H9 (cell line): ENCODE data around the gene ATPAF2. TPM values are rescaled to one million over a fixed set of nuclear protein-coding genes. Genes with fewer than 3 reads are reported as not detected.

Source experiments
- DNase-seq: peaks from one replicate; pipeline ENCODE4 v3.0.0-alpha.2; 2017
- H2AFZ ChIP-seq: one replicate; pipeline ENCODE4 v1.6.1; 2013; ENCODE audit warnings: mild to moderate bottlenecking, low read length, control low read depth, moderate library complexity
- H2AK5ac ChIP-seq: 2 replicates; pipeline ENCODE4 v1.6.1; 2013; ENCODE audit warnings: low read length, control low read depth, mixed read lengths; ENCODE audit not compliant: insufficient read length
- H2BK120ac ChIP-seq: one replicate; pipeline ENCODE4 v1.6.1; 2013; ENCODE audit warnings: low read depth, mild to moderate bottlenecking, low read length, control low read depth, inconsistent platforms; ENCODE audit not compliant: poor library complexity, severe bottlenecking
- H2BK12ac ChIP-seq: 2 replicates; pipeline ENCODE4 v1.6.1; 2013; ENCODE audit warnings: low read length, control low read depth, mixed read lengths, low read depth; ENCODE audit not compliant: insufficient read length
- H2BK15ac ChIP-seq: 2 replicates; pipeline ENCODE4 v1.6.1; 2013; ENCODE audit warnings: low read depth, low read length, control low read depth
- H2BK20ac ChIP-seq: one replicate; pipeline ENCODE4 v1.6.1; 2013; ENCODE audit warnings: low read depth, mild to moderate bottlenecking, low read length, control low read depth, inconsistent platforms; ENCODE audit not compliant: poor library complexity, severe bottlenecking
- H2BK5ac ChIP-seq: 2 replicates; pipeline ENCODE4 v1.6.1; 2013; ENCODE audit warnings: low read length, control low read depth, mixed read lengths; ENCODE audit not compliant: insufficient read length
- H3K14ac ChIP-seq: 2 replicates; pipeline ENCODE4 v1.6.1; 2013; ENCODE audit warnings: low read length, control low read depth; ENCODE audit not compliant: insufficient read depth
- H3K18ac ChIP-seq: 2 replicates; pipeline ENCODE4 v1.6.1; 2013; ENCODE audit warnings: low read depth, mild to moderate bottlenecking, mixed read lengths, low read length, control low read depth; ENCODE audit not compliant: insufficient read length
- H3K23ac ChIP-seq: 2 replicates; pipeline ENCODE4 v1.6.1; 2013; ENCODE audit warnings: low read length, control low read depth, mixed read lengths, low read depth; ENCODE audit not compliant: insufficient read length
- H3K23me2 ChIP-seq: 2 replicates; pipeline ENCODE4 v1.6.1; 2013; ENCODE audit warnings: low read depth, mild to moderate bottlenecking, mixed read lengths, low read length, control low read depth; ENCODE audit not compliant: insufficient read length, poor library complexity, severe bottlenecking
- H3K27ac ChIP-seq: 2 replicates; pipeline ENCODE4 v1.5.1; 2013; ENCODE audit warnings: low read length, control low read depth, mixed read lengths, low read depth; ENCODE audit not compliant: insufficient read length
- H3K27me3 ChIP-seq: 2 replicates; pipeline ENCODE4 v1.6.1; 2013; ENCODE audit warnings: low read length, control low read depth, inconsistent platforms; ENCODE audit not compliant: insufficient read depth
- H3K4ac ChIP-seq: 2 replicates; pipeline ENCODE4 v1.6.1; 2013; ENCODE audit warnings: low read depth, mild to moderate bottlenecking, control low read depth, inconsistent platforms, low read length, moderate library complexity
- H3K4me1 ChIP-seq: 2 replicates; pipeline ENCODE4 v1.6.1; 2013; ENCODE audit warnings: low read length, control low read depth, inconsistent platforms; ENCODE audit not compliant: insufficient read depth
- H3K4me2 ChIP-seq: 2 replicates; pipeline ENCODE4 v1.6.1; 2013; ENCODE audit warnings: low read length, control low read depth, mixed read lengths; ENCODE audit not compliant: insufficient read length, insufficient read depth
- H3K56ac ChIP-seq: 2 replicates; pipeline ENCODE4 v1.6.1; 2013; ENCODE audit warnings: low read depth, mild to moderate bottlenecking, mixed read lengths, low read length, control low read depth; ENCODE audit not compliant: insufficient read length
- H3K79me1 ChIP-seq: 2 replicates; pipeline ENCODE4 v1.6.1; 2013; ENCODE audit warnings: low read depth, mild to moderate bottlenecking, moderate library complexity, low read length, control low read depth, inconsistent platforms; ENCODE audit not compliant: insufficient read depth, poor library complexity, severe bottlenecking
- H3K79me2 ChIP-seq: 2 replicates; pipeline ENCODE4 v1.6.1; 2013; ENCODE audit warnings: low read length, control low read depth, inconsistent platforms; ENCODE audit not compliant: insufficient read depth
- H3K9ac ChIP-seq: 2 replicates; pipeline ENCODE4 v1.6.1; 2013; ENCODE audit warnings: low read length, control low read depth, mixed read lengths; ENCODE audit not compliant: insufficient read length; ENCODE audit errors: extremely low read depth
- H3K9me3 ChIP-seq: one replicate; pipeline ENCODE4 v1.6.1; 2013; ENCODE audit warnings: low read depth, low read length, inconsistent platforms; ENCODE audit not compliant: control insufficient read depth
- H3T11ph ChIP-seq: one replicate; pipeline ENCODE4 v1.6.1; 2013; ENCODE audit warnings: mild to moderate bottlenecking, low read length, control low read depth, inconsistent platforms
- H4K20me1 ChIP-seq: one replicate; pipeline ENCODE4 v1.6.1; 2013; ENCODE audit not compliant: control insufficient read depth, insufficient read length, insufficient read depth
- H4K5ac ChIP-seq: 2 replicates; pipeline ENCODE4 v1.6.1; 2013; ENCODE audit warnings: low read depth, mild to moderate bottlenecking, mixed read lengths, low read length, control low read depth; ENCODE audit not compliant: insufficient read length
- H4K8ac ChIP-seq: replicated peaks from 2 replicates; pipeline ENCODE4 v1.6.1; 2013; ENCODE audit warnings: low read length, control low read depth, mixed read lengths, low read depth; ENCODE audit not compliant: insufficient read length
- H4K91ac ChIP-seq: 2 replicates; pipeline ENCODE4 v1.6.1; 2013; ENCODE audit warnings: low read depth, mild to moderate bottlenecking, moderate library complexity, mixed read lengths, low read length, control low read depth; ENCODE audit not compliant: insufficient read length
- H3K27ac Mint-ChIP-seq, 3 experiments: 2 replicates in 2 of 3; 3 replicates in 1 of 3; pipeline ENCODE4 v1.8.0; 2020 to 2021; ENCODE audit warnings: mixed read lengths in 3 of 3, mild to moderate bottlenecking in 1 of 3, moderate library complexity in 1 of 3
- H3K27me3 Mint-ChIP-seq: 2 replicates; pipeline ENCODE4 v1.8.0; 2021; ENCODE audit warnings: low read depth, mild to moderate bottlenecking, moderate library complexity, mixed read lengths
- H3K36me3 Mint-ChIP-seq, 3 experiments: 2 replicates in 2 of 3; 3 replicates in 1 of 3; pipeline ENCODE4 v1.8.0; 2020 to 2021; ENCODE audit warnings: low read depth in 3 of 3, mixed read lengths in 3 of 3; ENCODE audit not compliant: insufficient read depth in 1 of 3
- H3K4me1 Mint-ChIP-seq, 2 experiments: 2 replicates each; pipeline ENCODE4 v1.8.0; 2020; ENCODE audit warnings: mixed read lengths in 2 of 2
- H3K4me3 Mint-ChIP-seq, 2 experiments: 2 replicates in 1 of 2; 3 replicates in 1 of 2; pipeline ENCODE4 v1.8.0; 2020 to 2021; ENCODE audit warnings: mild to moderate bottlenecking in 2 of 2, mixed read lengths in 2 of 2, moderate library complexity in 1 of 2
- H3K9me3 Mint-ChIP-seq, 2 experiments: 2 replicates in 1 of 2; 3 replicates in 1 of 2; pipeline ENCODE4 v1.8.0; 2020; ENCODE audit warnings: mild to moderate bottlenecking in 2 of 2, mixed read lengths in 2 of 2, moderate library complexity in 1 of 2
- WGBS: extraction: QIAGEN DNeasy Blood & Tissue Kit; methylation state at CpG from one replicate; pipeline ENCODE4 v1.1.7; 2013; ENCODE audit warnings: missing lambda C conversion rate, low lambda C conversion rate, mixed read lengths; ENCODE audit not compliant: insufficient read length; ENCODE audit errors: extremely low coverage; 5-methylcytosine and 5-hydroxymethylcytosine counted together
- total RNA-seq: library from RNA; stranded (reverse); gene quantifications from 2 replicates; pipeline ENCODE4 v1.2.1, GENCODE V29; 2021
- TF ChIP-seq, protein P1 (sequence below): fragments of 200-600 bp; sonication (generic); conservative IDR thresholded peaks from 3 replicates; pipeline ENCODE4 v1.8.0; 2021; ENCODE audit warnings: antibody characterized with exemption, mild to moderate bottlenecking

The ATPAF2 gene
- total RNA-seq, 1 experiment from 2014 or later, result 21.4 TPM

DNA sequence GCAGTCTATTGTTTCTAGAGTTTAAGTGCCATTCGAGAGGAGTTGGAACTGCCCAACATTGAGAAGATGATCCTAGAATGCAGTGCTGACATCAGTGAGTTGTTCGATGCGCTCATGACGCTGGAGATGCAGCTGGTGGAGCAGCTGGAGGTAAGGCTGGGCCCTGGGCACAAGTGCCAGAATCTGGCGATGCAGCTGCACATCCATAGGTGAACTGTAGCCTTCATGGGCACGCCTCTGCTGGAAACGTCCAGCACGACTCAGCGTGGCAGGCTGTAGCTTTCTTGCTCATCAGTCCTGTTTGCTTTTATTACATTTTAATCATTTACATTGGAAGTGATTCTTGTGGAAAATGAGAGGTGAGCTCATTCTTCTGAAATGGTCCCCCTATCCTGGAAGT, 34.6 kb downstream of the ATPAF2 start:
- DNase-seq, result no peak
- peaks cover 5 to 19% of the 10 kb centered on the region in 2 experiments for H3K4me1 Mint-ChIP-seq

More for the DNA sequence above, 34.6 kb downstream of the ATPAF2 start:
- Histone ChIP-seq H3K79me2 (no peaks in the 10 kb centered on the region), H2AK5ac (no peak overlapping the region), H3K4me1 (no peaks in the 10 kb centered on the region), H4K8ac (no peak overlapping the region), H3T11ph (no peak overlapping the region), H4K20me1 (no peaks in the 10 kb centered on the region), H3K4me2 (no peak overlapping the region), H3K27me3 (no peaks in the 10 kb centered on the region), H2BK5ac (no peak overlapping the region), H3K4ac (no peak overlapping the region), H2BK12ac (no peak overlapping the region), H3K23ac (no peak overlapping the region), H3K14ac (no peak overlapping the region), H4K91ac (no peak overlapping the region), H2BK120ac (no peak overlapping the region), H2BK15ac (no peak overlapping the region), H2BK20ac (no peak overlapping the region), H3K9me3 (no peaks in the 10 kb centered on the region), H3K23me2 (no peaks in the 10 kb centered on the region), H3K18ac (no peak overlapping the region), H2AFZ (no peak overlapping the region), H3K56ac (no peak overlapping the region), H3K9ac (no peak overlapping the region), H3K79me1 (no peaks in the 10 kb centered on the region), H3K27ac (no peak overlapping the region), H4K5ac (no peak overlapping the region)
- Mint-ChIP-seq H3K27me3 (peaks cover 8% of the 10 kb centered on the region), H3K9me3 (no peaks in the 10 kb centered on the region), H3K27ac (no peak overlapping the region), H3K4me3 (no peak overlapping the region), H3K36me3 (no peaks in the 10 kb centered on the region)
- WGBS, result no CpG with 5 or more reads among the region's 9 CpGs
- TF ChIP-seq, protein P1, sequence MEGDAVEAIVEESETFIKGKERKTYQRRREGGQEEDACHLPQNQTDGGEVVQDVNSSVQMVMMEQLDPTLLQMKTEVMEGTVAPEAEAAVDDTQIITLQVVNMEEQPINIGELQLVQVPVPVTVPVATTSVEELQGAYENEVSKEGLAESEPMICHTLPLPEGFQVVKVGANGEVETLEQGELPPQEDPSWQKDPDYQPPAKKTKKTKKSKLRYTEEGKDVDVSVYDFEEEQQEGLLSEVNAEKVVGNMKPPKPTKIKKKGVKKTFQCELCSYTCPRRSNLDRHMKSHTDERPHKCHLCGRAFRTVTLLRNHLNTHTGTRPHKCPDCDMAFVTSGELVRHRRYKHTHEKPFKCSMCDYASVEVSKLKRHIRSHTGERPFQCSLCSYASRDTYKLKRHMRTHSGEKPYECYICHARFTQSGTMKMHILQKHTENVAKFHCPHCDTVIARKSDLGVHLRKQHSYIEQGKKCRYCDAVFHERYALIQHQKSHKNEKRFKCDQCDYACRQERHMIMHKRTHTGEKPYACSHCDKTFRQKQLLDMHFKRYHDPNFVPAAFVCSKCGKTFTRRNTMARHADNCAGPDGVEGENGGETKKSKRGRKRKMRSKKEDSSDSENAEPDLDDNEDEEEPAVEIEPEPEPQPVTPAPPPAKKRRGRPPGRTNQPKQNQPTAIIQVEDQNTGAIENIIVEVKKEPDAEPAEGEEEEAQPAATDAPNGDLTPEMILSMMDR, result no peak
